Prostate gland (tissue), 2 donors: Measurements from ENCODE around the gene NFATC1. TPM values are rescaled to one million over a fixed set of nuclear protein-coding genes. Genes with fewer than 3 reads are reported as not detected.
"Not testable (repeated sequence)": the region's sequence is repeated elsewhere in the genome, so short reads cannot be mapped to it uniquely, and the experiment has no call there.

Source experiments
- DNase-seq: peaks from one replicate; pipeline ENCODE4 v3.0.0-alpha.2; 2019; ENCODE audit warnings: low spot score
- H3K27ac ChIP-seq, 2 donors: fragments of 200-600 bp; sonication (generic); 2 replicates each; pipeline ENCODE4 v1.5.1; 2017 to 2019
- H3K27me3 ChIP-seq: fragments of 200-600 bp; sonication (generic); replicated peaks from 2 replicates; pipeline ENCODE4 v1.5.1; 2019; ENCODE audit not compliant: insufficient read depth
- H3K36me3 ChIP-seq, 2 donors: fragments of 200-600 bp; sonication (generic); 1 replicate in 1 of 2; 2 replicates in 1 of 2; pipeline versions ENCODE4 v1.5.1 to v1.8.1; 2017 to 2019
- H3K4me1 ChIP-seq: fragments of 200-600 bp; sonication (generic); replicated peaks from 2 replicates; pipeline ENCODE4 v1.5.1; 2019
- H3K4me3 ChIP-seq, 2 donors: fragments of 200-600 bp; sonication (generic); 2 replicates each; pipeline ENCODE4 v1.5.1; 2017 to 2019
- H3K9me3 ChIP-seq: fragments of 200-600 bp; sonication (generic); 2 replicates; pipeline ENCODE4 v1.5.1; 2017
- CTCF ChIP-seq, 4 experiments: fragments of 200-600 bp in 2 of 4; fragments of 450-650 bp in 2 of 4; sonication (generic) in 2 of 4; IDR thresholded peaks; 1 replicate in 3 of 4; 2 replicates in 1 of 4; pipeline ENCODE4 v1.5.1; 2016 to 2019; ENCODE audit warnings: antibody characterized with exemption in 4 of 4, mild to moderate bottlenecking in 2 of 4, moderate library complexity in 2 of 4
- POLR2A ChIP-seq: fragments of 450-650 bp; IDR thresholded peaks from one replicate; pipeline ENCODE4 v1.6.1; 2016; ENCODE audit warnings: antibody characterized with exemption, mild to moderate bottlenecking
- POLR2AphosphoS5 ChIP-seq: sonication (generic); formaldehyde crosslinking; IDR thresholded peaks from one replicate; pipeline ENCODE4 v1.6.1; 2017; ENCODE audit warnings: antibody characterized with exemption
- WGBS: methylation state at CpG from one replicate; pipeline ENCODE4 v1.1.5; 2018; 5-methylcytosine and 5-hydroxymethylcytosine counted together
- intact Hi-C: fragments of 100-400 bp; cut with DNase I; formaldehyde crosslinking; loops from one replicate; pipeline ENCODE4 v1.14.2; 2022
- total RNA-seq, 2 donors: library from RNA; depleted of rRNA; stranded (reverse); fragments of >200 nt; gene quantifications; one replicate each; pipeline ENCODE4 v1.1.0, GENCODE V29; 2016

NFATC1 gene
- total RNA-seq, 2 donors from 2014 or later, result 16.8 to 24.6 TPM

- H3K4me3 ChIP-seq, result no peak overlapping the region
- no peaks in the 10 kb centered on the region for H3K9me3 ChIP-seq
- WGBS, result 92% methylated on average over 25 of the region's 25 CpGs
- TF ChIP-seq CTCF (IDR thresholded peaks at IDR 0.05), result no peak
- no peak for TF ChIP-seq POLR2A
- no peak for TF ChIP-seq POLR2AphosphoS5
- H3K4me1 ChIP-seq, result no peaks in the 10 kb centered on the region
- no peaks in the 10 kb centered on the region for H3K36me3 ChIP-seq
- no peak for DNase-seq
- H3K27ac ChIP-seq, result no peak overlapping the region
- no peaks in the 10 kb centered on the region for H3K27me3 ChIP-seq
- intact Hi-C loops, result no loop called here
Observed at GRCh38 chr18:79479116-79479760, 83.5 kb downstream of the NFATC1 start.

- DNase-seq, result no peak
- H3K4me1 ChIP-seq, result no peaks in the 10 kb centered on the region
- no peaks in the 10 kb centered on the region for H3K9me3 ChIP-seq
- H3K27ac ChIP-seq, result no peak overlapping the region
- no peaks in the 10 kb centered on the region for H3K36me3 ChIP-seq
- no peak overlapping the region for H3K4me3 ChIP-seq
- WGBS, result 94% methylated on average over 18 of the region's 20 CpGs
- TF ChIP-seq POLR2AphosphoS5 (no peak), CTCF (IDR thresholded peaks at IDR 0.05) (no peak), POLR2A (no peak)
- intact Hi-C loops, result no loop called here
- no peaks in the 10 kb centered on the region for H3K27me3 ChIP-seq
Observed at GRCh38 chr18:79479761-79480161, 84.0 kb downstream of the NFATC1 start.

- no peak for DNase-seq
- Histone ChIP-seq H3K27me3 (no peaks in the 10 kb centered on the region), H3K36me3 (no peaks in the 10 kb centered on the region), H3K9me3 (no peaks in the 10 kb centered on the region), H3K27ac (no peak overlapping the region), H3K4me1 (peaks cover under 1% of the 10 kb centered on the region), H3K4me3 (no peak overlapping the region)
- intact Hi-C loops, result no loop called here
- 87% methylated on average over 38 of the region's 41 CpGs for WGBS
- no peak for TF ChIP-seq POLR2AphosphoS5
- TF ChIP-seq CTCF (IDR thresholded peaks at IDR 0.05), result no peak
- TF ChIP-seq POLR2A, result no peak
Observed at GRCh38 chr18:79480171-79481045, 84.7 kb downstream of the NFATC1 start.

- DNase-seq, result no peak
- intact Hi-C loops, result no loop called here
- peaks cover 6% of the 10 kb centered on the region for H3K4me1 ChIP-seq
- no peaks in the 10 kb centered on the region for H3K9me3 ChIP-seq
- no peak overlapping the region for H3K4me3 ChIP-seq
- no peak overlapping the region for H3K27ac ChIP-seq
- no peak for TF ChIP-seq CTCF (IDR thresholded peaks at IDR 0.05)
- no peak for TF ChIP-seq POLR2A
- no peak for TF ChIP-seq POLR2AphosphoS5
- WGBS, result 88% methylated on average over 26 of the region's 26 CpGs
- H3K36me3 ChIP-seq, result no peaks in the 10 kb centered on the region
- H3K27me3 ChIP-seq, result no peaks in the 10 kb centered on the region
Observed at GRCh38 chr18:79481046-79481790, 85.5 kb downstream of the NFATC1 start.

GRCh38 chr18:79483393-79483792, 87.7 kb downstream of the NFATC1 start:
- intact Hi-C loops, result not testable (repeated sequence)

More at GRCh38 chr18:79483393-79483792, 87.7 kb downstream of the NFATC1 start:
- H3K27me3 ChIP-seq, H3K4me3 ChIP-seq, H3K27ac ChIP-seq, H3K4me1 ChIP-seq, DNase-seq, H3K36me3 ChIP-seq, H3K9me3 ChIP-seq: not testable (repeated sequence)
- 94% methylated on average over 25 of the region's 25 CpGs for WGBS
